SU-DHL-6 (cell line): ENCODE results near the gene RNF135.

Source experiments
- CTCF ChIP-seq: fragments of 200-600 bp; sonication (generic); IDR thresholded peaks from one replicate; pipeline ENCODE4 v1.5.1; 2017; ENCODE audit warnings: antibody characterized with exemption, mild to moderate bottlenecking, low read length, moderate library complexity; ENCODE audit not compliant: insufficient read depth, poor library complexity, severe bottlenecking
- EZH2phosphoT487 ChIP-seq: fragments of 200-600 bp; sonication (generic), shearing (Covaris generic); conservative IDR thresholded peaks from 2 replicates; pipeline ENCODE4 v1.6.1; 2018; ENCODE audit warnings: mild to moderate bottlenecking, antibody characterized with exemption, low read length, moderate library complexity, mixed read lengths

GRCh38 chr17:30992551-30992950, 21.7 kb downstream of the RNF135 start:
- TF ChIP-seq CTCF (no peak), EZH2phosphoT487 (no peak)
